ENCODE results near the gene EFHB. TPM values are rescaled to one million over a fixed set of nuclear protein-coding genes. Genes with fewer than 3 reads are reported as not detected.
A peak's percentile ranks its signal among the peaks of the same experiment; 100 is the strongest.

The EFHB gene
- total and polyA plus RNA-seq, 2 of the 13 experiments (the other 11 are each of a cell fraction or from before 2014, with no cell fraction given) = 0.15 to 0.42 TPM

DNA sequence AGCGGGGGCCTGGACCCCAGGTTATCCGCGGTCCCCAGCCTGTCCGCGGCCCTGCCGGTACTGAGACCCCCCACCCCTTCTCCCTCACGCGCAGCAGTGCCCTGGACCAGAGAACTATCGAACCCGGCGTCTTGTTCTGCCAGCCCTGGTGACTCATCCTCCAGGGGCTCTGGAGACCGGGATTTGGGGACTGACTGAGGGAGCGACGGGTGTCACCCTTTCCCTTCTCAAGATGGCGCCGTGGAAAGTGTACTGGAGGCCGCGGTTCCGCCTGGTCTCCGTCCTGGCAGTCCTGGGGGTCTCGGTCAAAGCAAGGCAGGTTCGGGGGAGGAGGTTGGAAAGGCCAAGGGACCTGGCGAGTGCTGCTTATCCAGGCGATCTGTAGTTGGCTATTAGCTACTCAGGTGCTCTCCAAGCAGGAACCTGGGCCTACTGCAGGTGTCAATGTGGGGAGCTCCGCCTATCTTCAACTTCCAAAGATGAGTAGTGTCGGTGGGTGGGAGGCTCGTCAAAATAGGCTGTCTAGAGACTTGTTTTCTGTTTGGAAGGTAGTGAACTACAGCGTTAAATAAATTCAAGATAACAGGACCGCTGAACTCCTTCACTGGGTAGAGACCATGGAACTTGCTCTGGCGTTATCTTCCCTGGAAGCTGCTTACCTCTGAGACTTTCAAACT, 13.7 kb upstream of the EFHB start (continued):
- TF ChIP-seq, protein P1, sequence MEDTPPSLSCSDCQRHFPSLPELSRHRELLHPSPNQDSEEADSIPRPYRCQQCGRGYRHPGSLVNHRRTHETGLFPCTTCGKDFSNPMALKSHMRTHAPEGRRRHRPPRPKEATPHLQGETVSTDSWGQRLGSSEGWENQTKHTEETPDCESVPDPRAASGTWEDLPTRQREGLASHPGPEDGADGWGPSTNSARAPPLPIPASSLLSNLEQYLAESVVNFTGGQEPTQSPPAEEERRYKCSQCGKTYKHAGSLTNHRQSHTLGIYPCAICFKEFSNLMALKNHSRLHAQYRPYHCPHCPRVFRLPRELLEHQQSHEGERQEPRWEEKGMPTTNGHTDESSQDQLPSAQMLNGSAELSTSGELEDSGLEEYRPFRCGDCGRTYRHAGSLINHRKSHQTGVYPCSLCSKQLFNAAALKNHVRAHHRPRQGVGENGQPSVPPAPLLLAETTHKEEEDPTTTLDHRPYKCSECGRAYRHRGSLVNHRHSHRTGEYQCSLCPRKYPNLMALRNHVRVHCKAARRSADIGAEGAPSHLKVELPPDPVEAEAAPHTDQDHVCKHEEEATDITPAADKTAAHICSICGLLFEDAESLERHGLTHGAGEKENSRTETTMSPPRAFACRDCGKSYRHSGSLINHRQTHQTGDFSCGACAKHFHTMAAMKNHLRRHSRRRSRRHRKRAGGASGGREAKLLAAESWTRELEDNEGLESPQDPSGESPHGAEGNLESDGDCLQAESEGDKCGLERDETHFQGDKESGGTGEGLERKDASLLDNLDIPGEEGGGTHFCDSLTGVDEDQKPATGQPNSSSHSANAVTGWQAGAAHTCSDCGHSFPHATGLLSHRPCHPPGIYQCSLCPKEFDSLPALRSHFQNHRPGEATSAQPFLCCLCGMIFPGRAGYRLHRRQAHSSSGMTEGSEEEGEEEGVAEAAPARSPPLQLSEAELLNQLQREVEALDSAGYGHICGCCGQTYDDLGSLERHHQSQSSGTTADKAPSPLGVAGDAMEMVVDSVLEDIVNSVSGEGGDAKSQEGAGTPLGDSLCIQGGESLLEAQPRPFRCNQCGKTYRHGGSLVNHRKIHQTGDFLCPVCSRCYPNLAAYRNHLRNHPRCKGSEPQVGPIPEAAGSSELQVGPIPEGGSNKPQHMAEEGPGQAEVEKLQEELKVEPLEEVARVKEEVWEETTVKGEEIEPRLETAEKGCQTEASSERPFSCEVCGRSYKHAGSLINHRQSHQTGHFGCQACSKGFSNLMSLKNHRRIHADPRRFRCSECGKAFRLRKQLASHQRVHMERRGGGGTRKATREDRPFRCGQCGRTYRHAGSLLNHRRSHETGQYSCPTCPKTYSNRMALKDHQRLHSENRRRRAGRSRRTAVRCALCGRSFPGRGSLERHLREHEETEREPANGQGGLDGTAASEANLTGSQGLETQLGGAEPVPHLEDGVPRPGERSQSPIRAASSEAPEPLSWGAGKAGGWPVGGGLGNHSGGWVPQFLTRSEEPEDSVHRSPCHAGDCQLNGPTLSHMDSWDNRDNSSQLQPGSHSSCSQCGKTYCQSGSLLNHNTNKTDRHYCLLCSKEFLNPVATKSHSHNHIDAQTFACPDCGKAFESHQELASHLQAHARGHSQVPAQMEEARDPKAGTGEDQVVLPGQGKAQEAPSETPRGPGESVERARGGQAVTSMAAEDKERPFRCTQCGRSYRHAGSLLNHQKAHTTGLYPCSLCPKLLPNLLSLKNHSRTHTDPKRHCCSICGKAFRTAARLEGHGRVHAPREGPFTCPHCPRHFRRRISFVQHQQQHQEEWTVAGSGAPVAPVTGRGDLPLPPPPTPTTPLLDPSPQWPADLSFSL (CRISPR knock-in tag; IDR thresholded peaks at IDR 0.05) = no peak
- TF ChIP-seq ZNF34 (CRISPR knock-in tag; IDR thresholded peaks at IDR 0.05; ENCODE audit: borderline replicate concordance) (no peak), ZNF879 (CRISPR knock-in tag; IDR thresholded peaks at IDR 0.05) (no peak), MEIS2 (CRISPR knock-in tag; IDR thresholded peaks at IDR 0.05) (no peak), ZBTB7A (CRISPR knock-in tag; IDR thresholded peaks at IDR 0.05) (no peak), U2AF1 (optimal IDR thresholded peaks at IDR 0.05; ENCODE audit: low read depth, low read length) (no peak), ZNF253 (CRISPR knock-in tag; IDR thresholded peaks at IDR 0.05; ENCODE audit: borderline replicate concordance) (no peak), ZNF33A (CRISPR knock-in tag; IDR thresholded peaks at IDR 0.05; ENCODE audit: borderline replicate concordance) (no peak), PRMT3 (CRISPR knock-in tag; IDR thresholded peaks at IDR 0.05; ENCODE audit: borderline replicate concordance, low read depth) (no peak), ASH2L (IDR thresholded peaks at IDR 0.05; ENCODE audit: insufficient read length, low read depth, low read length) (peak; percentile 30), ZNF430 (CRISPR knock-in tag; IDR thresholded peaks at IDR 0.05) (no peak), NR2F2 (IDR thresholded peaks at IDR 0.05; ENCODE audit: borderline replicate concordance, low read depth) (no peak), AGO1 (IDR thresholded peaks at IDR 0.05; ENCODE audit: low read depth, low read length, poor library complexity, severe bottlenecking) (no peak)
- TF ChIP-seq, protein P2, sequence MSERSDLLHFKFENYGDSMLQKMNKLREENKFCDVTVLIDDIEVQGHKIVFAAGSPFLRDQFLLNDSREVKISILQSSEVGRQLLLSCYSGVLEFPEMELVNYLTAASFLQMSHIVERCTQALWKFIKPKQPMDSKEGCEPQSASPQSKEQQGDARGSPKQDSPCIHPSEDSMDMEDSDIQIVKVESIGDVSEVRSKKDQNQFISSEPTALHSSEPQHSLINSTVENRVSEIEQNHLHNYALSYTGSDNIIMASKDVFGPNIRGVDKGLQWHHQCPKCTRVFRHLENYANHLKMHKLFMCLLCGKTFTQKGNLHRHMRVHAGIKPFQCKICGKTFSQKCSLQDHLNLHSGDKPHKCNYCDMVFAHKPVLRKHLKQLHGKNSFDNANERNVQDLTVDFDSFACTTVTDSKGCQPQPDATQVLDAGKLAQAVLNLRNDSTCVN (CRISPR knock-in tag; IDR thresholded peaks at IDR 0.05; ENCODE audit: borderline replicate concordance) = no peak
- TF ChIP-seq, protein P3, sequence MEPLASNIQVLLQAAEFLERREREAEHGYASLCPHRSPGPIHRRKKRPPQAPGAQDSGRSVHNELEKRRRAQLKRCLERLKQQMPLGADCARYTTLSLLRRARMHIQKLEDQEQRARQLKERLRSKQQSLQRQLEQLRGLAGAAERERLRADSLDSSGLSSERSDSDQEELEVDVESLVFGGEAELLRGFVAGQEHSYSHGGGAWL (CRISPR knock-in tag; IDR thresholded peaks at IDR 0.05) = peak; percentile 66; the same call in 1 of the 2 replicates
- TF ChIP-seq, protein P4, sequence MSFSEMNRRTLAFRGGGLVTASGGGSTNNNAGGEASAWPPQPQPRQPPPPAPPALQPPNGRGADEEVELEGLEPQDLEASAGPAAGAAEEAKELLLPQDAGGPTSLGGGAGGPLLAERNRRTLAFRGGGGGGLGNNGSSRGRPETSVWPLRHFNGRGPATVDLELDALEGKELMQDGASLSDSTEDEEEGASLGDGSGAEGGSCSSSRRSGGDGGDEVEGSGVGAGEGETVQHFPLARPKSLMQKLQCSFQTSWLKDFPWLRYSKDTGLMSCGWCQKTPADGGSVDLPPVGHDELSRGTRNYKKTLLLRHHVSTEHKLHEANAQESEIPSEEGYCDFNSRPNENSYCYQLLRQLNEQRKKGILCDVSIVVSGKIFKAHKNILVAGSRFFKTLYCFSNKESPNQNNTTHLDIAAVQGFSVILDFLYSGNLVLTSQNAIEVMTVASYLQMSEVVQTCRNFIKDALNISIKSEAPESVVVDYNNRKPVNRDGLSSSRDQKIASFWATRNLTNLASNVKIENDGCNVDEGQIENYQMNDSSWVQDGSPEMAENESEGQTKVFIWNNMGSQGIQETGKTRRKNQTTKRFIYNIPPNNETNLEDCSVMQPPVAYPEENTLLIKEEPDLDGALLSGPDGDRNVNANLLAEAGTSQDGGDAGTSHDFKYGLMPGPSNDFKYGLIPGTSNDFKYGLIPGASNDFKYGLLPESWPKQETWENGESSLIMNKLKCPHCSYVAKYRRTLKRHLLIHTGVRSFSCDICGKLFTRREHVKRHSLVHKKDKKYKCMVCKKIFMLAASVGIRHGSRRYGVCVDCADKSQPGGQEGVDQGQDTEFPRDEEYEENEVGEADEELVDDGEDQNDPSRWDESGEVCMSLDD (CRISPR knock-in tag; IDR thresholded peaks at IDR 0.05; ENCODE audit: borderline replicate concordance) = no peak
- TF ChIP-seq, protein P5, sequence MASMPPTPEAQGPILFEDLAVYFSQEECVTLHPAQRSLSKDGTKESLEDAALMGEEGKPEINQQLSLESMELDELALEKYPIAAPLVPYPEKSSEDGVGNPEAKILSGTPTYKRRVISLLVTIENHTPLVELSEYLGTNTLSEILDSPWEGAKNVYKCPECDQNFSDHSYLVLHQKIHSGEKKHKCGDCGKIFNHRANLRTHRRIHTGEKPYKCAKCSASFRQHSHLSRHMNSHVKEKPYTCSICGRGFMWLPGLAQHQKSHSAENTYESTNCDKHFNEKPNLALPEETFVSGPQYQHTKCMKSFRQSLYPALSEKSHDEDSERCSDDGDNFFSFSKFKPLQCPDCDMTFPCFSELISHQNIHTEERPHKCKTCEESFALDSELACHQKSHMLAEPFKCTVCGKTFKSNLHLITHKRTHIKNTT (CRISPR knock-in tag; IDR thresholded peaks at IDR 0.05) = no peak

Data from HepG2 (cell line).